T-helper 1 cell treated with Interleukin-12 subunit alpha and Interleukin-12 subunit beta and Interleukin-4 antibody, amounts not matched to agents 30 μg/mL and 1 μg/mL, for 36 hours (primary cell): ENCODE results near the gene NECTIN3.

Experiments used
- H3K27ac Mint-ChIP-seq: one replicate; pipeline ENCODE4 v1.8.0; 2021; ENCODE audit warnings: mild to moderate bottlenecking, mixed read lengths
- H3K27me3 Mint-ChIP-seq: one replicate; pipeline ENCODE4 v1.8.0; 2021; ENCODE audit warnings: low read depth, mixed read lengths
- H3K36me3 Mint-ChIP-seq: one replicate; pipeline ENCODE4 v1.8.0; 2021; ENCODE audit warnings: low read depth, mixed read lengths
- H3K4me1 Mint-ChIP-seq: one replicate; pipeline ENCODE4 v1.8.0; 2021; ENCODE audit warnings: low read depth, mixed read lengths
- H3K4me3 Mint-ChIP-seq: one replicate; pipeline ENCODE4 v1.8.0; 2021; ENCODE audit warnings: mild to moderate bottlenecking, moderate library complexity, mixed read lengths
- H3K9me3 Mint-ChIP-seq: one replicate; pipeline ENCODE4 v1.8.0; 2021; ENCODE audit warnings: mixed read lengths

Gene NECTIN3

DNA sequence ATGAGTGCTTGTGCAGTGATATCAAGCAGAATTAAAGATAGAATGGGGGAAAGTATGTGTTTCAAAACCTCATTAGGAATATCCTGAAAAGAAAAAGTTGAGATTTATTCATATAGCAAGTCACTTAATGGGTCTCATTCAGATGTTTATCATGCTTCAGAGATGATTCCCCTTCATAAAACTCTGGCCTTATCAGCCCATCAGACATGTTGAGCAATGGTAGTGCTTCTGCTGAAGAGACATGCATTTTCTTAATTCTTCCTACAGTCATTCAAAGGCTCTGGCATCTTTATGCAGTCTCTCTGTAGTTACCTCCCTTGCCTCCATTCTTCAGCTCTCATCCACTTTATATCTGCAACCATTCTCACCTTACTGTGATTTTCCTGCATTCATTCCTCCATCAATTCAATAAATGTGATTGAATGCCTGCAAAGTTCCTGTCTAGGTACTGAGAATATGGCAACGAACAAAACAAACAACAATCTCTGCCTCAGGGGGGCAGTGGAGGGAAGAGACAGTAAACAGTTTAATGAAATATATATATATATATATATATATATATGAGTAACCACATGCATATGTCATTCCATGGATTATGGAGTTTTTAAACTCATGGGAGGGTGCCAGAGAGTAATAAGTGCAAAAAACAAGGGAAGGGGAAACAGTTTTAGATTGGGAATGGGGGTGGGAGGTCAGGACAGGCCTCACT, 138.5 kb downstream of the NECTIN3 start:
- no peaks in the 10 kb centered on the region for H3K27me3 Mint-ChIP-seq
- H3K27ac Mint-ChIP-seq = no peak overlapping the region
- no peaks in the 10 kb centered on the region for H3K9me3 Mint-ChIP-seq
- no peaks in the 10 kb centered on the region for H3K36me3 Mint-ChIP-seq
- H3K4me3 Mint-ChIP-seq = no peak overlapping the region
- H3K4me1 Mint-ChIP-seq = no peaks in the 10 kb centered on the region

- H3K27me3 Mint-ChIP-seq = no peaks in the 10 kb centered on the region
- H3K27ac Mint-ChIP-seq = no peak overlapping the region
- no peaks in the 10 kb centered on the region for H3K36me3 Mint-ChIP-seq
- no peaks in the 10 kb centered on the region for H3K9me3 Mint-ChIP-seq
- no peaks in the 10 kb centered on the region for H3K4me1 Mint-ChIP-seq
- no peak overlapping the region for H3K4me3 Mint-ChIP-seq
Measured at GRCh38 chr3:111210866-111211564, 139.4 kb downstream of the NECTIN3 start.

DNA sequence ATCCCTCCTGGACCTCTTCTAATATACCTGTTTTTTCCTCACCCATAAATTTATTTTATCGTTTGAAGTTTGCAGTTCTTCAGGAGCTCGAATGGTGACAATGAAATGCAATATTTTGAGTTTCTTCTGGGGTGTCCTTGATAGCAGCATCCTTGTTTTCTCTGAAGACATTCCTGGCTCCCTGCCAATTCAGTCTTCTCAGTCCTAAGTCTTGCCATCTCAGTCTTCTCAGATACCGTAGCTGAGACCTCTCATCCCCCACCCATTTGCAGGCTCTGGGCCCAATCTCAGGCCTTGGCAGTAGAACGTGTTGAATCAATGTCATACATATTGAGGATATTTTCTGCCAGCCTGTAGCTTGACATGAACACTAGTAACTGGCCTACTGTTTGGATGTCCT, 140.9 kb downstream of the NECTIN3 start:
- Mint-ChIP-seq H3K4me1 (no peaks in the 10 kb centered on the region), H3K9me3 (no peaks in the 10 kb centered on the region), H3K4me3 (no peak overlapping the region), H3K27me3 (peaks cover 4% of the 10 kb centered on the region), H3K27ac (no peak overlapping the region), H3K36me3 (no peaks in the 10 kb centered on the region)

DNA sequence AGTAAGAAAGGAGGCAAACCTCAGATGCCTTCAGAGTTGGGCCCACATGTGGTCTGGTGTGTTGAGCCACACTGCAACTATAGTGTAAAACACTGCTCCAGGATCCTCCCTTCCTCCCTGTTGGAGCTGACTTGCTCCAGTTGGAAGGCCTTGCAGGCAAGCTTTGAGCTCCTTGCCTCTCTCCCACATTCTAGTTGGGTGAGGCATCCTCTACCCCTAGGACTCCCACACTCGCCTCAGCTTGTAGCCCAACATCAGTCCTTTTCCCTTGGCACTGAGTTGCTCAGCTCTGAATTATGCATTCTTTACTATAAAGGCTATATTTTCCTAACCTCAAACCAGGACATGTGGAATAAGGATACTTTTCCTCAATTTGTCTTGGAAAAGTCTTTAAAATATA, 143.9 kb downstream of the NECTIN3 start:
- H3K4me1 Mint-ChIP-seq = no peaks in the 10 kb centered on the region
- peaks cover 12% of the 10 kb centered on the region for H3K27me3 Mint-ChIP-seq
- H3K4me3 Mint-ChIP-seq = no peak overlapping the region
- H3K27ac Mint-ChIP-seq = no peak overlapping the region
- no peaks in the 10 kb centered on the region for H3K9me3 Mint-ChIP-seq
- no peaks in the 10 kb centered on the region for H3K36me3 Mint-ChIP-seq

DNA sequence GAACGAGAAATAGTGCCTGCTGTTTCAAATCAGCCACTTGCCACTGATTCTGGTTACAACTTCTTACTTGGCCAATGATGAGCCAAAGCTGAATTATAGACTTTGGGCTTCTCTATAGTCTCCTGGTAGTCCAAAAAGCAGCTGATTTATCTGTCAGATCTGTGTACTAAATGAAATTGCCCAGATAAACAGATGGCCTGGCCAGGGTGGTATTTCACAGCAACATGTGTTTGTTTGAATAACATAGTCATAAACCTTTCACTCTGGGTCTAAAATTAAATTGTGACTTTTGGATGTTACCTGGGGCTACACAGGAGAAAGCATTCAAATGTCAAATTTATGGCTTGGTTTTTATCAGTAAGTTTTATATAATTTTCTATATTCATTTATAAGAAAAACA, 147.0 kb downstream of the NECTIN3 start:
- no peaks in the 10 kb centered on the region for H3K36me3 Mint-ChIP-seq
- no peak overlapping the region for H3K27ac Mint-ChIP-seq
- H3K4me1 Mint-ChIP-seq = no peaks in the 10 kb centered on the region
- H3K27me3 Mint-ChIP-seq = peaks cover 12% of the 10 kb centered on the region
- H3K9me3 Mint-ChIP-seq = no peaks in the 10 kb centered on the region
- no peak overlapping the region for H3K4me3 Mint-ChIP-seq

- Mint-ChIP-seq H3K4me1 (peaks cover 12% of the 10 kb centered on the region), H3K36me3 (peaks cover 12% of the 10 kb centered on the region), H3K27me3 (no peaks in the 10 kb centered on the region), H3K9me3 (peaks cover 25% of the 10 kb centered on the region), H3K27ac (no peak overlapping the region), H3K4me3 (no peak overlapping the region)
Measured at GRCh38 chr3:111227216-111227615, 155.6 kb downstream of the NECTIN3 start.

GRCh38 chr3:111229301-111229700, 157.7 kb downstream of the NECTIN3 start:
- no peak overlapping the region for H3K4me3 Mint-ChIP-seq
- H3K36me3 Mint-ChIP-seq = peaks cover 12% of the 10 kb centered on the region
- H3K27ac Mint-ChIP-seq = no peak overlapping the region

DNA sequence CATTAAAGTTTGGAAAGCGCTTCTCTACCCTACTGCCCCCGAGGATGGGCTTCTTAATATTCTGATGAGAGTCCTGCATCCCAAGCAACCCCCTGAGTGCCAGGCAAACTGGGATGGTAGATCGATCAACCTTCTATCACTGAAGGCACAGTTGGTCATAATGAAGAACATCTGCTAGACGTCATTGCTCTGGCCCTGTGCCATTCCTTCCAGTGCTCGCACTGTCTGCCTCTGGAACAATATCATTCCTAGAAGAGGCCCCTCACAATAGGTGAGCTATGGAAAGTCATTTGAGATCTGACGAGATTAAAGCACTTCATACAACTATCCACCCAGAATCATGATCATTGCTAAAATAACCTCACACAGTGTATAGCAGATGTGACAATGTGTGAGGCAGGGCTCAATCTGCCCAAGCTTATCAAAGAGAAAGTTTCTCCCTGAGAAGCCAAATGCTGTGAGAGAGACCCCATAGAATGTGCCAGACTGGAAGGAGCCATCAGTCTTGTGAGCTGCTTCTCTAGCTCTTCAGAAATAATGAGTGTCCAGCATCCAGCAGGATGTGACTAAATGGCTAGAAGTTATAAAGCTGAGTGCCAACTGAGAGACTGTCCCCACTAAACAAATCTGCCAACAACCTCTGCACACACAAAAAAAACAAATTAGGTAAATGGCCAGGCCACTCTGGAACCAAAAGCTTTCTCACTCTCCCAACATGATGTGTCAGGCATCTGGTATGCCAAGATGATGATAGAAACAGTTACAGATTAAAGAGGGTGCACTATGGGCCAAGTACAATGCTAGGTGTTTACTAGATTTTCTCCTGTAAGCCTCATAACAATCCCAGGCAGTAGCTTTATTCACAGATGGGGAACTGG, 165.5 kb downstream of the NECTIN3 start:
- Mint-ChIP-seq H3K4me1 (peaks cover 38% of the 10 kb centered on the region), H3K9me3 (peaks cover 15% of the 10 kb centered on the region), H3K4me3 (no peak overlapping the region)

More at GRCh38 chr3:111229301-111229700, 157.7 kb downstream of the NECTIN3 start:
- H3K9me3 Mint-ChIP-seq = peaks cover 30% of the 10 kb centered on the region
- no peaks in the 10 kb centered on the region for H3K27me3 Mint-ChIP-seq
- peaks cover 17% of the 10 kb centered on the region for H3K4me1 Mint-ChIP-seq

DNA sequence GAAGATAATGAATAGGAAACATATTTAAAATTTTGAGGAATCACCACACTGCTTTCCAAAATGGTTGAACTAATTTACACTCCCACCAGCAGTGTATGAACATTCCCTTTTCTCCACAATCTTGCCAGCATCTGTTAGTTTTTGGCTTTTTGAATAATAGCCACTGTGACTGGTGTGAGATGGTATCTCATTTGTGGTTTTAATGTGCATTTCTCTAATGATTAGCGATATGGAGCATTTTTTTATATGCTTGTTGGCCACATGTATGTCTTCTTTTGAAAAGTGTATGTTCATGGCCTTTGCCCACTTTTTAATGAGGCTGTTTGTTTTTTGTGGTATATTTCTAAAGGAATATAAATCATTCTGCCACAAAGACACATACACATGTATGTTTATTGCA, 166.3 kb downstream of the NECTIN3 start:
- Mint-ChIP-seq H3K27me3 (no peaks in the 10 kb centered on the region), H3K36me3 (peaks cover 13% of the 10 kb centered on the region), H3K27ac (peak overlapping the region; percentile 71), H3K4me1 (peaks cover 38% of the 10 kb centered on the region), H3K4me3 (no peak overlapping the region), H3K9me3 (peaks cover 15% of the 10 kb centered on the region)

More for the DNA sequence above, 165.5 kb downstream of the NECTIN3 start:
- H3K27ac Mint-ChIP-seq = no peak overlapping the region
- peaks cover 13% of the 10 kb centered on the region for H3K36me3 Mint-ChIP-seq
- H3K27me3 Mint-ChIP-seq = no peaks in the 10 kb centered on the region

GRCh38 chr3:111238885-111239284, 167.3 kb downstream of the NECTIN3 start:
- peak overlapping the region; percentile 78 for H3K27ac Mint-ChIP-seq
- peaks cover 15% of the 10 kb centered on the region for H3K36me3 Mint-ChIP-seq

GRCh38 chr3:111241960-111242359, 170.3 kb downstream of the NECTIN3 start:
- Mint-ChIP-seq H3K4me3 (no peak overlapping the region), H3K36me3 (peaks cover 14% of the 10 kb centered on the region), H3K27me3 (no peaks in the 10 kb centered on the region), H3K27ac (no peak overlapping the region), H3K9me3 (peaks cover 22% of the 10 kb centered on the region), H3K4me1 (peaks cover 32% of the 10 kb centered on the region)

More at GRCh38 chr3:111238885-111239284, 167.3 kb downstream of the NECTIN3 start:
- no peaks in the 10 kb centered on the region for H3K27me3 Mint-ChIP-seq
- H3K9me3 Mint-ChIP-seq = peaks cover 18% of the 10 kb centered on the region
- H3K4me1 Mint-ChIP-seq = peaks cover 36% of the 10 kb centered on the region
- peak overlapping the region; percentile 45 for H3K4me3 Mint-ChIP-seq
